Erythroblast (primary cell): Measurements from ENCODE around the gene ADAMTS13.

Experiments used
- GATA1 ChIP-seq: IDR thresholded peaks from 2 replicates; pipeline ENCODE4 v1.6.1; 2011; ENCODE audit warnings: low read depth, mild to moderate bottlenecking, control low read depth, low read length, moderate library complexity
- POLR2A ChIP-seq: IDR thresholded peaks from 2 replicates; pipeline ENCODE4 v1.6.1; 2011; ENCODE audit warnings: mild to moderate bottlenecking, low read length

- no peak for TF ChIP-seq POLR2A
- no peak for TF ChIP-seq GATA1
Observed at GRCh38 chr9:133457233-133457632, 35.1 kb downstream of the ADAMTS13 start.
